ENCODE data around the gene SIGLEC10.
A peak's percentile ranks its signal among the peaks of the same experiment; 100 is the strongest.

The SIGLEC10 gene

DNA sequence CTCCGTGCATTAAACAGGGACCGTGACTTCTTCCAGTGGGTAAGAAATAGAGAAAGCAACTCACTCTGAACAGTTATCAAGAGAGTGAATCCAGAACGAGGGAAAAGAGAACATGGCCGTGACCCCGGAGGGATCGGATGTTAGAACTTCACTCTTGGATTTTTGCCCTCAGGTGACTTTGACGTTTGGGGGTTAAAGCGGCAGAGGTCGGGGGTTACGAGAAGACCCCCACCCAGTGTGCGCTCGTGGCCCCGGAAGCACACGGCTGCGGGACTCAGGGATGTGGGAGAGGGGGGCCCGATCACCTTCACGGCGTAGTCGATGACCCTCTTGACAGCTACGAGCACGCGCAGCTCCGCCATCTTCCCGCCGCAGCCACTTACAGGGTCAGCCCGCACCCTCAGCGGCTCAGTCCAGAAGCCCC is 51.5 kb downstream of the SIGLEC10 start, which contains the start of gene ETFB:
Gene ETFB, minus strand, starts transcription at position 424 of the 424 bp plus-strand sequence. Its CDS starts 62 bp downstream, at position 362.
- H3K36me3 ChIP-seq (ENCODE audit: low read length): no peaks in the 10 kb centered on the region
- no peaks in the 10 kb centered on the region for H3K9me3 ChIP-seq (ENCODE audit: insufficient read depth, low read length)
- peak within 1 kb of the TSS; percentile 97 for H3K9ac ChIP-seq (ENCODE audit: low read length)
- H3K4me3 ChIP-seq (ENCODE audit: insufficient read depth, low read length, poor library complexity, severe bottlenecking): peak within 1 kb of the TSS; percentile 76
- no peaks in the 10 kb centered on the region for H4K20me1 ChIP-seq (ENCODE audit: low read depth, low read length)
- H3K9me2 ChIP-seq (replicated peaks; ENCODE audit: insufficient read depth, low read length): no peaks in the 10 kb centered on the region
- peak within 1 kb of the TSS; percentile 95 for H3K4me2 ChIP-seq (ENCODE audit: low read depth, low read length, poor library complexity, severe bottlenecking)
- H3K27me3 ChIP-seq (ENCODE audit: low read length): no peaks in the 10 kb centered on the region
- peaks cover 4% of the 10 kb centered on the region; the same call in 1 of the 2 replicates for H3F3A ChIP-seq (ENCODE audit: insufficient read depth)
- TF ChIP-seq, protein P1, sequence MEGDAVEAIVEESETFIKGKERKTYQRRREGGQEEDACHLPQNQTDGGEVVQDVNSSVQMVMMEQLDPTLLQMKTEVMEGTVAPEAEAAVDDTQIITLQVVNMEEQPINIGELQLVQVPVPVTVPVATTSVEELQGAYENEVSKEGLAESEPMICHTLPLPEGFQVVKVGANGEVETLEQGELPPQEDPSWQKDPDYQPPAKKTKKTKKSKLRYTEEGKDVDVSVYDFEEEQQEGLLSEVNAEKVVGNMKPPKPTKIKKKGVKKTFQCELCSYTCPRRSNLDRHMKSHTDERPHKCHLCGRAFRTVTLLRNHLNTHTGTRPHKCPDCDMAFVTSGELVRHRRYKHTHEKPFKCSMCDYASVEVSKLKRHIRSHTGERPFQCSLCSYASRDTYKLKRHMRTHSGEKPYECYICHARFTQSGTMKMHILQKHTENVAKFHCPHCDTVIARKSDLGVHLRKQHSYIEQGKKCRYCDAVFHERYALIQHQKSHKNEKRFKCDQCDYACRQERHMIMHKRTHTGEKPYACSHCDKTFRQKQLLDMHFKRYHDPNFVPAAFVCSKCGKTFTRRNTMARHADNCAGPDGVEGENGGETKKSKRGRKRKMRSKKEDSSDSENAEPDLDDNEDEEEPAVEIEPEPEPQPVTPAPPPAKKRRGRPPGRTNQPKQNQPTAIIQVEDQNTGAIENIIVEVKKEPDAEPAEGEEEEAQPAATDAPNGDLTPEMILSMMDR (IDR thresholded peaks at IDR 0.05; ENCODE audit: insufficient read depth, low read length, poor library complexity, severe bottlenecking): no peak
- no peak for TF ChIP-seq EZH2phosphoT487 (conservative IDR thresholded peaks at IDR 0.05; ENCODE audit: low read length)
- peak within 1 kb of the TSS; percentile 93 for H2AFZ ChIP-seq (ENCODE audit: low read depth, low read length, severe bottlenecking)
- peak within 1 kb of the TSS; percentile 79 for H3K27ac ChIP-seq (ENCODE audit: low read depth, low read length)
- H3K79me2 ChIP-seq (ENCODE audit: insufficient read depth, low read length): peaks cover 19% of the 10 kb centered on the region; the same call in 1 of the 2 replicates

DNA sequence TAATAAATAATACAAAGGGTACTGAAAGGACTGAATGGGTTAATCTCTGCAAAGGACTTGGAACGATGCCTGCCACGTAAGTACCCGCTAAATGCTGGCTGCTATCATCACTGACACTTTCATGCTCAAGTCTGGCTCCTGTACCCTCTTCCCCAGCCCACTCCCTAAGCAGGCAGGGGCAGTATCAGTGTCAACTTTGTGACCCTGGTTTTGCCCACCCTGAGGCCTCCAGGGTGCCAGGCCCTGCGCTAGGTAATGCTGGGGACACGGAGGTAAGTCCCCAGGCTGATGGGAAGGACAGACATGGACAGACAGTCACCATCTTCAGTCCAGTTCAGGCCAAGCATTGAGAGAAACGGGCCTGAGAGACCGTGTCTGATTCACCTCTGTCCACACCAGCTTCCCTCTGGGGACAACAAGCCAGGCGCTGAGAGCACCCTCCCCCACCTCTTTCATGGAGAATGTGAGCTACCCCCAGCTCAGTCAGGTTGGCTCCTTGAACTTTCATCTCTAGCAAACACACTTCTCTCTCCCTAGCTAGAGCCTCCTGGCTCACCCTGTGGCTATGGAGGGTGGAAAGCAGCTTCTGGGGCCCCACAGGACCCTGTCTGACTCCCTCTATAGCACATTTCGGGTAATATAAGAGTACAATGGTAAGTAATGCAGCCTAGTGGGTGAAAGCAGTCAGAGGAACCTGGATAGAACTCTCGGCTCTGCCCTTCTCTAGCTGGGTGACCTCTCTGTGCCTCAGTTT is 52.1 kb downstream of the SIGLEC10 start:
- Histone ChIP-seq H4K20me1 (ENCODE audit: low read depth, low read length) (no peaks in the 10 kb centered on the region), H3K27ac (ENCODE audit: low read depth, low read length) (peak overlapping the region; percentile 70), H3K79me2 (ENCODE audit: insufficient read depth, low read length) (peaks cover 19% of the 10 kb centered on the region; the same call in 1 of the 2 replicates), H3F3A (ENCODE audit: insufficient read depth) (peaks cover 4% of the 10 kb centered on the region; the same call in 1 of the 2 replicates), H3K9ac (ENCODE audit: low read length) (peak overlapping the region; percentile 97), H3K36me3 (ENCODE audit: low read length) (no peaks in the 10 kb centered on the region), H2AFZ (ENCODE audit: low read depth, low read length, severe bottlenecking) (peak overlapping the region; percentile 93), H3K4me3 (ENCODE audit: insufficient read depth, low read length, poor library complexity, severe bottlenecking) (peak overlapping the region; percentile 76), H3K9me2 (replicated peaks; ENCODE audit: insufficient read depth, low read length) (no peaks in the 10 kb centered on the region), H3K4me2 (ENCODE audit: low read depth, low read length, poor library complexity, severe bottlenecking) (peak overlapping the region; percentile 95), H3K27me3 (ENCODE audit: low read length) (no peaks in the 10 kb centered on the region), H3K9me3 (ENCODE audit: insufficient read depth, low read length) (no peaks in the 10 kb centered on the region)
- TF ChIP-seq, protein P1 (IDR thresholded peaks at IDR 0.05; ENCODE audit: insufficient read depth, low read length, poor library complexity, severe bottlenecking): no peak
- TF ChIP-seq EZH2phosphoT487 (conservative IDR thresholded peaks at IDR 0.05; ENCODE audit: low read length): no peak

DNA sequence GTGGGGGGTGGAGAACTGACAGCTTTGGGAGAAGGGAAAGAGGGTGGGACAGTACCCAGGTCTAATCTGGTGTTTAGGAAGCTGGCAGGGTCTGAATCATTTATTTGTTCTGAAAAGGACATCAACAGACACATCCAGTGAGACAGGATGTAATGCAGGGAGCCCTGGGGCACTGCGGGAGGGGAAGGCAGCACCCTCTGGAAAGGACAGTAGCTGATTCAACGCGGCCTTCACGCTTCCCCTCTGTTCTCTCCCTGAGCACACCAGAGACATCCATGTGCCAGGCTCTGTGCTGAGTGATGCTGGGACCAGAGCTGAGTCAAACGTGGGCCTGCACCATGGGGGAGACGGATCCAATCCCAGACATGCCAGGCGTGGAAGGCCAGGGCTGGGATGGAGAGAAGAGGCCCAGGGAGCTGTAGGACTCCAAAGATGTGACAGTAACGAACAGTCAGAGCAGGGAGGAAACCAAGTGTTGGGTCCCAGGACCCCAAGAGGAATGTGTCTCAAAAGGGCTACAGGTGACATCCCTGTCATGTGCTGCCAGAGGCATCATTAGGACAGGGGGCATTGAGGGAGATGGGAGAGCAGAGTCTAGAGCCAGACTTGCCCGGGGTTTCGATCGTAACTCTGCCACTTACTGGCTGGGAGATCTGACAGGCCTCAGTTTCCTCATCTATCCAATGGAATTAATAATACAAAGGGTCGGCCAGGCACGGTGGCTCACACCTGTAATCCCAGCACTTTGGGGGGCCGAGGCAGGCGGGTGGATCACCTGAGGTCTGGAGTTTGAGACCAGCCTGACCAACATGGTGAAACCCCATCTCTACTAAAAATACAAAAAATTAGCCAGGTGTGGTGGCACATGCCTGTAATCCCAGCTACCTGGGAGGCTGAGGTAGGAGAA is 53.0 kb downstream of the SIGLEC10 start:
- H3K27ac ChIP-seq (ENCODE audit: low read depth, low read length): no peak overlapping the region
- TF ChIP-seq EZH2phosphoT487 (conservative IDR thresholded peaks at IDR 0.05; ENCODE audit: low read length): no peak
- TF ChIP-seq, protein P1 (IDR thresholded peaks at IDR 0.05; ENCODE audit: insufficient read depth, low read length, poor library complexity, severe bottlenecking): no peak
- no peaks in the 10 kb centered on the region for H3K36me3 ChIP-seq (ENCODE audit: low read length)
- H3K4me3 ChIP-seq (ENCODE audit: insufficient read depth, low read length, poor library complexity, severe bottlenecking): no peak overlapping the region
- H4K20me1 ChIP-seq (ENCODE audit: low read depth, low read length): no peaks in the 10 kb centered on the region
- peak overlapping the region; percentile 2 for H3K4me2 ChIP-seq (ENCODE audit: low read depth, low read length, poor library complexity, severe bottlenecking)
- H3F3A ChIP-seq (ENCODE audit: insufficient read depth): peaks cover 4% of the 10 kb centered on the region; the same call in 1 of the 2 replicates
- no peak overlapping the region for H3K9ac ChIP-seq (ENCODE audit: low read length)
- no peaks in the 10 kb centered on the region for H3K27me3 ChIP-seq (ENCODE audit: low read length)
- H3K9me2 ChIP-seq (replicated peaks; ENCODE audit: insufficient read depth, low read length): no peaks in the 10 kb centered on the region
- H2AFZ ChIP-seq (ENCODE audit: low read depth, low read length, severe bottlenecking): no peak overlapping the region
- H3K79me2 ChIP-seq (ENCODE audit: insufficient read depth, low read length): peaks cover 19% of the 10 kb centered on the region; the same call in 1 of the 2 replicates
- no peaks in the 10 kb centered on the region for H3K9me3 ChIP-seq (ENCODE audit: insufficient read depth, low read length)

Data from SU-DHL-6 (cell line).